Neuronal stem cell (in vitro differentiated cells): ENCODE measurements around the gene SLC16A13.
"Not testable (repeated sequence)": the region's sequence is repeated elsewhere in the genome, so short reads cannot be mapped to it uniquely, and the experiment has no call there.

ENCODE experiments used
- DNase-seq: peaks from one replicate; pipeline ENCODE4 v3.0.0-alpha.2; 2013; ENCODE audit warnings: low spot score
- H2AFZ ChIP-seq: one replicate; pipeline ENCODE4 v1.6.1; 2013; ENCODE audit warnings: mild to moderate bottlenecking, low read length, inconsistent platforms
- H2AK5ac ChIP-seq: 2 replicates; pipeline ENCODE4 v1.6.1; 2013; ENCODE audit warnings: low read depth, mild to moderate bottlenecking, inconsistent platforms, low read length, moderate library complexity, mixed read lengths
- H2BK120ac ChIP-seq: 2 replicates; pipeline ENCODE4 v1.6.1; 2013; ENCODE audit warnings: low read depth, mild to moderate bottlenecking, inconsistent platforms, low read length, moderate library complexity, mixed read lengths
- H2BK12ac ChIP-seq: one replicate; pipeline ENCODE4 v1.6.1; 2013; ENCODE audit warnings: low read length, inconsistent platforms
- H2BK15ac ChIP-seq: 2 replicates; pipeline ENCODE4 v1.6.1; 2013; ENCODE audit warnings: mild to moderate bottlenecking, low read length, inconsistent platforms, mixed read lengths
- H2BK5ac ChIP-seq: one replicate; pipeline ENCODE4 v1.6.1; 2013; ENCODE audit warnings: inconsistent platforms, mild to moderate bottlenecking, low read length, moderate library complexity
- H3K14ac ChIP-seq: one replicate; pipeline ENCODE4 v1.6.1; 2013; ENCODE audit warnings: low read length, inconsistent platforms
- H3K18ac ChIP-seq: 2 replicates; pipeline ENCODE4 v1.6.1; 2013; ENCODE audit warnings: low read length, inconsistent platforms
- H3K23ac ChIP-seq: 2 replicates; pipeline ENCODE4 v1.6.1; 2013; ENCODE audit warnings: low read depth, mild to moderate bottlenecking, mixed read lengths, low read length, inconsistent platforms; ENCODE audit not compliant: poor library complexity
- H3K27ac ChIP-seq: replicated peaks from 3 replicates; pipeline ENCODE4 v1.5.1; 2013; ENCODE audit warnings: low read length, inconsistent platforms
- H3K27me3 ChIP-seq, 3 experiments: 2 replicates each; pipeline ENCODE4 v1.6.1; 2013; ENCODE audit warnings: low read length in 3 of 3, mild to moderate bottlenecking in 2 of 3, inconsistent platforms in 1 of 3, low read depth in 1 of 3, mixed read lengths in 1 of 3, moderate library complexity in 1 of 3; ENCODE audit not compliant: control insufficient read depth in 3 of 3, insufficient read depth in 3 of 3
- H3K36me3 ChIP-seq, 2 donors: replicated peaks in 1 of 2; 2 replicates each; pipeline ENCODE4 v1.6.1; 2013; ENCODE audit warnings: low read length in 2 of 2; ENCODE audit not compliant: control insufficient read depth in 2 of 2, insufficient read depth in 2 of 2
- H3K4ac ChIP-seq: 2 replicates; pipeline ENCODE4 v1.6.1; 2013; ENCODE audit warnings: inconsistent platforms, mild to moderate bottlenecking, low read length, moderate library complexity
- H3K4me1 ChIP-seq, 2 donors: 1 replicate in 1 of 2; 2 replicates in 1 of 2; pipeline ENCODE4 v1.6.1; 2013; ENCODE audit warnings: low read length in 2 of 2, low read depth in 1 of 2; ENCODE audit not compliant: control insufficient read depth in 2 of 2, insufficient read depth in 1 of 2
- H3K4me2 ChIP-seq: one replicate; pipeline ENCODE4 v1.6.1; 2013; ENCODE audit warnings: mild to moderate bottlenecking, low read length, inconsistent platforms; ENCODE audit not compliant: insufficient read depth, poor library complexity, severe bottlenecking
- H3K4me3 ChIP-seq, 2 donors: 2 replicates each; pipeline ENCODE4 v1.5.1; 2013; ENCODE audit warnings: low read length in 2 of 2, mild to moderate bottlenecking in 2 of 2, inconsistent platforms in 1 of 2, moderate library complexity in 1 of 2
- H3K79me1 ChIP-seq: one replicate; pipeline ENCODE4 v1.6.1; 2013; ENCODE audit warnings: low read depth, mild to moderate bottlenecking, inconsistent platforms, low read length, moderate library complexity
- H3K9ac ChIP-seq: one replicate; pipeline ENCODE4 v1.6.1; 2013; ENCODE audit warnings: mild to moderate bottlenecking, low read depth, low read length, inconsistent platforms; ENCODE audit not compliant: poor library complexity
- H3K9me3 ChIP-seq, 2 donors: replicated peaks in 1 of 2; 2 replicates each; pipeline versions ENCODE3 to v1.6.1; 2013; ENCODE audit warnings: low read length in 2 of 2, mild to moderate bottlenecking in 2 of 2, inconsistent platforms in 1 of 2, low read depth in 1 of 2, mixed read lengths in 1 of 2, moderate library complexity in 1 of 2; ENCODE audit not compliant: control insufficient read depth in 2 of 2, insufficient read depth in 1 of 2
- H4K8ac ChIP-seq: one replicate; pipeline ENCODE4 v1.6.1; 2013; ENCODE audit warnings: low read depth, mild to moderate bottlenecking, inconsistent platforms, low read length, moderate library complexity
- H4K91ac ChIP-seq: one replicate; pipeline ENCODE4 v1.6.1; 2013; ENCODE audit warnings: low read length, low read depth, mild to moderate bottlenecking, inconsistent platforms; ENCODE audit not compliant: poor library complexity
- WGBS, 2 donors: extraction: QIAGEN DNeasy Blood & Tissue Kit; methylation state at CpG; one replicate each; pipeline ENCODE4 v1.1.7; 2013; ENCODE audit warnings: missing lambda C conversion rate in 2 of 2, mixed read lengths in 1 of 2; ENCODE audit not compliant: insufficient read length in 2 of 2, insufficient replicate concordance in 1 of 2; ENCODE audit errors: extremely low coverage in 2 of 2; 5-methylcytosine and 5-hydroxymethylcytosine counted together

SLC16A13 gene

DNA sequence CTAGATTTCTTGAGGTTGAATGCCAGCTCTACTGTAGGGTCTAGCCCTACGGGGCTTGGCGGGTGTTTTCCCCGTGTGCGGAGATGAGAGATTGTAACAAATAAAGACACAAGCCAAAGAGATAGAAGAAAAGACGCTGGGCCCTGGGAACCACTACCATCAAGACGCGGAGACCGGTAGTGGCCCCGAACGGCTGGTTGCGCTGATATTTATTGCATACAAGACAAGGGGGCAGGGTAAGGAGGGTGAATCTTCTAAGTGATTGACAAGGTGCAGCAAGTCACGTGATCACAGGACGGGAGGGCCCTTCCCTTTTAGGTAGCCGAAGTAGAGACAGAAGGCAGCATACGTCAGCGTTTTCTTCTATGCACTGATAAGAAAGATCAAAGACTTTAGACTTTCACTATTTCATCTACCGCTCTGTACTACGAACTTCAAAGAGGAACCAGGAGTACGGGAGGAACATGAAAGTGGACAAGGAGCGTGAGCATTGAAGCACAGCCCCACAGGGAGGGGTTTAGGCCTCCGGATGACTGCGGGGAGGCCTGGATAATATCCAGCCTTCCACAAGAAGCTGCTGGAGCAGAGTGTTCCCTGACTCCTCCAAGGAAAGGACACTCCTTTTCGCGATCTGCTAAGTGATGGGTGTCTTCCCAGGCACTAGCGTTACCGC, 11.0 kb downstream of the SLC16A13 start:
- not testable (repeated sequence) for H3K27ac ChIP-seq, DNase-seq
- peaks cover 0 to 41% (median 21%) of the 10 kb centered on the region in 3 experiments for H3K27me3 ChIP-seq

DNA sequence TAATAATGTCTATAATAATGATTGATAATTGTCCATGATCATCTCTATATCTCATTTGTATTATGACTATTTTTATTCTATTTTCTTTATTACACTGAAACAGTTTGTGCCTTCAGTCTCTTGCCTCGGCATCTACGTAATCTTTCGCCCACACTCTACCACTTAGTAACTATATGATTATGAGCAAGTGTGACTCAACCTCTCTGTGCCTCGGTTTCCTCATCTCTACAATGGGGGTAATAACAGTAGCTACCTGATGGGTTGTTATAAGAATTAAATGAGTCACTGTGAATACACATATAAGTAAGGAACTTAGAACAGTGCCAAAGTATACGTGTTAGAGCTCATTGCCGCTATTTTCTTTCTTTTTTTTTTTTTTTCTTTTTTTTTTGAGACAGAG, 11.8 kb downstream of the SLC16A13 start:
- H3K4me3 ChIP-seq, result no peak overlapping the region
- H3K36me3 ChIP-seq, result no peaks in the 10 kb centered on the region
- H4K8ac ChIP-seq, result no peak overlapping the region
- no CpG with 5 or more reads among the region's 6 CpGs for WGBS, 2 donors
- H2BK12ac ChIP-seq, result no peak overlapping the region
- H3K18ac ChIP-seq, result no peak overlapping the region
- no peak overlapping the region for H2BK15ac ChIP-seq
- no peak for DNase-seq
- H3K9me3 ChIP-seq, result peaks cover 0 to 6% of the 10 kb centered on the region in 2 donors
- H2BK5ac ChIP-seq, result no peak overlapping the region
- no peak overlapping the region for H3K27ac ChIP-seq
- no peak overlapping the region for H2AK5ac ChIP-seq
- H3K14ac ChIP-seq, result no peak overlapping the region
- H3K4me2 ChIP-seq, result no peak overlapping the region
- H3K23ac ChIP-seq, result no peak overlapping the region
- H3K27me3 ChIP-seq, result peaks cover 0 to 34% (median 17%) of the 10 kb centered on the region in 3 experiments
- peaks cover 8 to 20% of the 10 kb centered on the region in 2 donors for H3K4me1 ChIP-seq
- H2BK120ac ChIP-seq, result no peak overlapping the region
- no peak overlapping the region for H3K9ac ChIP-seq
- H3K4ac ChIP-seq, result no peak overlapping the region
- no peak overlapping the region for H4K91ac ChIP-seq
- H3K79me1 ChIP-seq, result peaks cover 2% of the 10 kb centered on the region
- no peak overlapping the region for H2AFZ ChIP-seq

More for the DNA sequence above, 11.0 kb downstream of the SLC16A13 start:
- H4K8ac ChIP-seq, H3K4ac ChIP-seq, H3K18ac ChIP-seq, H3K9ac ChIP-seq, H2BK15ac ChIP-seq, H3K36me3 ChIP-seq, H3K9me3 ChIP-seq, H2BK5ac ChIP-seq, H3K14ac ChIP-seq, H2BK120ac ChIP-seq, H3K23ac ChIP-seq, H4K91ac ChIP-seq, H3K79me1 ChIP-seq, H2BK12ac ChIP-seq, H2AK5ac ChIP-seq: not testable (repeated sequence)
- H3K4me3 ChIP-seq, result peak overlapping the region in 1 of 2 donors; percentile 28
- H2AFZ ChIP-seq, result peak overlapping the region; percentile 76
- peaks cover 8 to 22% of the 10 kb centered on the region in 2 donors for H3K4me1 ChIP-seq
- no CpG with 5 or more reads among the region's 26 CpGs for WGBS, 2 donors
- peak overlapping the region; percentile 57 for H3K4me2 ChIP-seq

DNA sequence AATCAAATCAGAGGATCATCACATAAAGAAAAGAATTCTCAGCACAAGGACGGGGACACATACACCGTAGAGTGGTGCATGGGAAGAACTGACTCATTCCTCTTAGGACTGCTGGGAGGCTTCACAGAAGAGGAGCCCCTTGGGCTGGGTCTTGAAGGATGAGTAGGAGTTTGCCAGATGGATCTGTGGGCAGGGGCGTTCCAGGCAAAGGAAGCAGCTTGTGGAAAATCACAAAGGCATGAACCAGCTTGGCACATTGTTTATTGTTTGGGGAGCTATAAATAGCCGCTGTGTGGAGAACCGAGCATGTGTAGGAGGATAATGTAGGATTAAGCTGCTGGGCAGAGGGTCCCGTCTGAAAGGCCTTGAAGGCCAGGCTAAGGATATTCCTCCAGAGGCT, 13.2 kb downstream of the SLC16A13 start:
- peaks cover 3 to 20% (median 9%) of the 10 kb centered on the region in 3 experiments for H3K27me3 ChIP-seq
- H4K8ac ChIP-seq, result no peak overlapping the region
- H3K36me3 ChIP-seq, result no peaks in the 10 kb centered on the region
- H3K4ac ChIP-seq, result no peak overlapping the region
- H2BK12ac ChIP-seq, result no peak overlapping the region
- H2AK5ac ChIP-seq, result no peak overlapping the region
- WGBS, 2 donors, result no CpG with 5 or more reads among the region's 6 CpGs
- no peak overlapping the region for H3K27ac ChIP-seq
- no peak overlapping the region for H2AFZ ChIP-seq
- no peak overlapping the region for H3K9ac ChIP-seq
- H4K91ac ChIP-seq, result no peak overlapping the region
- H3K4me3 ChIP-seq, result no peak overlapping the region
- H2BK5ac ChIP-seq, result no peak overlapping the region
- H3K23ac ChIP-seq, result no peak overlapping the region
- no peak overlapping the region for H3K14ac ChIP-seq
- DNase-seq, result no peak
- no peak overlapping the region for H2BK15ac ChIP-seq
- H3K79me1 ChIP-seq, result no peaks in the 10 kb centered on the region
- peaks cover 0 to 2% of the 10 kb centered on the region in 2 donors for H3K9me3 ChIP-seq
- peaks cover 8 to 10% of the 10 kb centered on the region in 2 donors for H3K4me1 ChIP-seq
- no peak overlapping the region for H3K18ac ChIP-seq
- no peak overlapping the region for H2BK120ac ChIP-seq
- no peak overlapping the region for H3K4me2 ChIP-seq

DNA sequence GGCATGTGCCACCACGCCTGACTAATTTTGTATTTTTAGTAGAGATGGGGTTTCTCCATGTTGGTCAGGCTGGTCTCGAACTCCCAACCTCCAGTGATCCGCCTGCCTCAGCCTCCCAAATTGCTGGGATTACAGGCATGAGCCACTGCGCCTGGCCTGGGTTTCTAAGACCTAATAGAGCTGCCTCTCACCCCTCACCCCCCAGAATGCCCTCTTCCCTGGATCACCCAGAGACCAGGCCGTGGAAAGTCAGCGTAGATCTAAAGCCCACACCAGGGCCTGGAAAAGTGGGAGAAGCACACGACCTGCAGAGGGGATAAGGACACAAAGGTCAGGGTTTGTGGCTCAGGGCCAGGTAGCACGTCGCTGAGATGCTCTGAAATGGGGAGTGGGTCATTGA, 14.8 kb downstream of the SLC16A13 start:
- H2BK15ac ChIP-seq, H3K36me3 ChIP-seq, H2BK120ac ChIP-seq, H3K27ac ChIP-seq, H3K4me1 ChIP-seq, H4K91ac ChIP-seq, H3K4me2 ChIP-seq, H2AK5ac ChIP-seq, H4K8ac ChIP-seq, H2BK5ac ChIP-seq, H2BK12ac ChIP-seq, H2AFZ ChIP-seq, DNase-seq, H3K18ac ChIP-seq, H3K9me3 ChIP-seq, H3K9ac ChIP-seq, H3K23ac ChIP-seq, H3K14ac ChIP-seq, H3K4ac ChIP-seq, H3K79me1 ChIP-seq: not testable (repeated sequence)
- whole genome bisulfite sequencing, 2 donors, result no CpG with 5 or more reads among the region's 9 CpGs
- Histone ChIP-seq H3K4me3 (peak overlapping the region in 1 of 2 donors; percentile 56), H3K27me3 (peaks cover 0 to 12% (median 6%) of the 10 kb centered on the region in 3 experiments)
